Endothelial cell of hepatic sinusoid (primary cell): ENCODE data around the gene GABRG3.

ENCODE experiments used
- in situ Hi-C: cut with HindIII; loops from 2 replicates; pipeline ENCODE4 v1.10.0; 2017; ENCODE audit warnings: low sequenced_read_pairs

The GABRG3 gene

DNA sequence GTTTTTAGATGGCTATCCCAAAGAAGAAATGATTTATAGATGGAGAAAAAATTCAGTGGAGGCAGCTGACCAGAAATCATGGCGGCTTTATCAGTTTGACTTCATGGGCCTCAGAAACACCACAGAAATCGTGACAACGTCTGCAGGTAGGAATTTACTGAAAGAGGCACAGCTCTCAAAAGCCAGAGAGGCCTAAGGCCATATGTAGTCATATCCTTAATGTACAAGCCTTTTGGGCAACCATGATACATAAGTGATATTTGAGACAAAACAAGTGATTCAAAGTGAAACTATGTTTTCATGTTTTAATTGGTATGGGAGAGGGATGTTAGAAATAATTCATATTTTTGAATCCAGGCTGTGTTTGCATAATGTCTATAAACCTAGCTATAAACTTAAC lies 509.7 kb downstream of the GABRG3 start:
- in situ Hi-C loops = no loop called here

DNA sequence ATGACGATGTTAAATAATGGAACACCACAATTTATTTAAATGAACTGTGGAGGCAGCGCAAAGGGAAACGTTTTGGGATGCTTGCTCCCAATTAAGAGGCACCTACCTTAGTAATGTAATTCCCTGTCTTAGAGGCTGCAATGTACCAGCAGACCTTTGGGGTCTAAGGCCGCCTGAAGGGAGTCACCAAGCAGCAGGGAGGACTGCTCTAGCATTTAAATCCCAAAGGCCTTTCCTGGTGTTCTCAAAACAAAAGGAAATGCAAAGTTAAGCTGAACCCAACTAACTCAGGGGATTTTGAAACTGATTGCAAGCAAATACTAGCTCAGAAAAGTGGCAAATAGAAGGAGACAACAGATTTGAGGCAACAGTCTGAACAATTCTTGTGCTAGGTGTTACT lies 510.8 kb downstream of the GABRG3 start:
- in situ Hi-C loops = no loop called here

DNA sequence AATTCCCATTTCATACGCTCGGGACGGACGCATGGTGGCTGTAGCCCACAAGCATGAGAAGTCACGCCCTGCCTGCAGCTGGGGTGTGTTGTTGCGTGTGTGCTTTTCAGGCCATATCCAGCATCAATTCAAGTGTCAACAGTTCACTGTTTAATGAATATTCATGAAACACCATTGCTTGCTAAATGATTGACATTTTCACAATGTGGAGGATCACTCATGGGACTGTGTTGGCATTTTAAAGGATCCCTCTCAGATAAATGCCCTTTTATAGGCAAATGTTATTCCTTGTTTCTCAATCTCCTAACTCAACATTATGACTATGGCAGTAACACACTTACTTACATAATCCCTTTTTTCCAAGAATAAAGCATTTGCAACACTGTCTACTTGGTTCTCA lies 511.3 kb downstream of the GABRG3 start:
- in situ Hi-C loops = no loop called here

DNA sequence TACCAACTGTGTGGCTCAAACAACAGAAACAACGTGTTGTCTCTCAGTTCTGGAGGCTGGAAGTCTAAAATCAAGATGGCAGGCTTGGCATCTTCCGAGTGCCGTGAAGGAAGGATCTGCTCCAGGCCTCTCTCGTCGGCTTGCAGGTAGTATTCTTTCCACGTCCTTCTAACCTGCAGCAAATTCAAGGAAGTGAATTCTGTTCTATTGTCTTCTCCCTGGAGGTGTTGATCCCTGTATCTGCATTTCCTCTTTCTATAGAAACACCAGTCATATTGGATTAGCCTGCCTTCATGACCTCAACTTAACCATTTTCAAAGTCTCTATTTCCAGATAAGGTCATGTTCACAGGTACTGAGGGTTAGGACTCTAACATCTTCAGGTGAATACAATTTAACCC lies 512.1 kb downstream of the GABRG3 start:
- in situ Hi-C loops = no loop called here

DNA sequence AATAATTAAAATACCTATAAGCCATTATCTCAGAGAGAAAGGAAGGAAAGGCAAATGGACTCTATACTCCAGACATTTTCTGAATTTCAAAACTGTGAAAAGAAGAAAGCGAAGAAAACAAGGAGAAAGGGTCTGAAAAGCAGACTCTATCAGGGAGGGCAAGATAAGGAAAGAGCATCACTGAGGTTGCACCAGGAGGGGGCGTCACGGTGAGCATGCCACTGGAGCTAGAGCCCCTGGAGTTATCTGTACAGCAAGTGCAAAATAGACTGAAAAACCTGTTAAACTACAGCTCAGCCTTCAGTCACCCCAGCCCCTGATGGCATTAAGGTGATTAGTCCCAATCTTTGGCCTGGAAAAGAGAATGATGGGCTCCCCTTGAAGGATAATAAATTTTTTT lies 514.3 kb downstream of the GABRG3 start:
- in situ Hi-C loops = no loop called here

DNA sequence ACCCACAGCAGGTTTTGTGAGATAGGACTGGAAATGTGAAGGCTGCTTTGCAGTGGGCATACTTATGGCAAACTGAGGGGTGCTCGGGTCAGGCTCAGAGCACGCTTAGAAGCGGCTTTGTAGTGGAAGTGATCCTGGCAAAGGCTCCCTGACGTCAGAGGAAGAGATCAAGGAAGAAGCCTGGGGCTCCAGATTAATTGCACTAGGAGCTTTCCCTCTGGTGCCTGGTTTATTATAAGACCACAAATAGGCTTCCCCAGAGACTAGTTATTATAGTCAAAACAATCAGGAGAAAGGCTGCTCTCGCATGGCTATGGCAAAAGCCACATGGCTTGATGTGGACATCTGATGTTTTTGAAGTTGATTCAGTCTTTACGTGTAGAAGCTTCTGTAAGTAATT lies 515.1 kb downstream of the GABRG3 start:
- in situ Hi-C loops = no loop called here

DNA sequence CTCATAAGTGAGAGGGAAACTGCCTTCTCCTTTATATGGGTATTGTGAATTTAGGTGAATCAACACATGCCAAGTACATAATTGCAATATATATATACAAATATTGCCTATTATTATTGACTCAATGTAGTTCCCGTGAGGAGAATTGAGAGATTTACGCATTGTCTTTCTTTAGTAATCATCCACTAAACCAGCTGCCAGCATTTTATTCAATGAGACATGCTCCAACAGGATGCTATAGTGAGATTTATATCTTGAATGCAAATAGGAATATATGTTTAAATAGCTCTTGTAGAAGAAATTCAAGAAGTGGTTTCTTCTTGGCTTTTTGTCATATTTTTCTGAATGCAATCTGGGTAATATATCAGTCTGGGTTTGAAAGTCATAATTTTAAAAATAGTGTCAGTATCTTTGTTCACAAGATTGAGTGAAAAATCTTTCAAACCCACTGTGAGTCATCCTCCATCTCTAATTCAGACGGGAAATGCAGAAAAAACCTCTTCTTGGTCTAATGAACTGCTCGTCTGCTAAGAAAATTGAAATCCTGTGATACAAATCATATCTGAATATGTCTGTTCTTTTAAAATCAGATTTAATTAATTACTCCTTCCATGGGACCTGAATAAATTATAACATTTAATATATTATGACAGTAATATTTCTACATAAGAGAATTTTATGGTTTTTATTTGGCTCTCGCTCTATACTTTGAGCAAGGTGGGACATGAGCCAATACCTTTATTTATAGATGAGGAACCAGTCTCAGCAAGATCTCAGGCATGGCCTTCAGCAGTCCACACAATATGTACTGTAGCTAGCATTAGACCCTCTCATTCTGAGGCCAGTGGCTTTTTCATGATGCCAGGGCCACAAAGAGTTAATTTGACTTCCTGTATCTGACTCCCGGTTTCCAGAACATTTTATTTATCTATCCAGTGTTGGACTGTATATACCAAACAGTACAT lies 516.0 kb downstream of the GABRG3 start:
- in situ Hi-C loops = no loop called here

DNA sequence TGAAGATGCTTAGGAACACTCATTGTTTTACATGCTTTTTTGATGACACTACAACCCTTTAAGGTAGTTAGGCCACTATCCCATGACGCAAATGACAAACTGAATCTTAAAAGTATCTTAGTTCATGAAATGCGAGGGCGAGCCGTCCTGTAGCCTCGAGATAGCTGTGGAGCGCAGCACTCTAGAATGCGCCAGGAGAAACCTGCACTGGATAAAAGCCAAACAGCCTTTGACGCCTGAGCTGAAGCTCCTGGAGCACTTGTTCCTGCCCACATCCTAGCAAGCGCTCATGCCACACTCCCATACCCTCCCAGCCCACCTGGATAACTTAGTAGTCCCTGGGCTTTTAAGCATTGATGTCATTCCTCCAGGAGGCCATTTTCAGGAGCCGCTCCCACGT lies 516.9 kb downstream of the GABRG3 start:
- in situ Hi-C loops = no loop called here

DNA sequence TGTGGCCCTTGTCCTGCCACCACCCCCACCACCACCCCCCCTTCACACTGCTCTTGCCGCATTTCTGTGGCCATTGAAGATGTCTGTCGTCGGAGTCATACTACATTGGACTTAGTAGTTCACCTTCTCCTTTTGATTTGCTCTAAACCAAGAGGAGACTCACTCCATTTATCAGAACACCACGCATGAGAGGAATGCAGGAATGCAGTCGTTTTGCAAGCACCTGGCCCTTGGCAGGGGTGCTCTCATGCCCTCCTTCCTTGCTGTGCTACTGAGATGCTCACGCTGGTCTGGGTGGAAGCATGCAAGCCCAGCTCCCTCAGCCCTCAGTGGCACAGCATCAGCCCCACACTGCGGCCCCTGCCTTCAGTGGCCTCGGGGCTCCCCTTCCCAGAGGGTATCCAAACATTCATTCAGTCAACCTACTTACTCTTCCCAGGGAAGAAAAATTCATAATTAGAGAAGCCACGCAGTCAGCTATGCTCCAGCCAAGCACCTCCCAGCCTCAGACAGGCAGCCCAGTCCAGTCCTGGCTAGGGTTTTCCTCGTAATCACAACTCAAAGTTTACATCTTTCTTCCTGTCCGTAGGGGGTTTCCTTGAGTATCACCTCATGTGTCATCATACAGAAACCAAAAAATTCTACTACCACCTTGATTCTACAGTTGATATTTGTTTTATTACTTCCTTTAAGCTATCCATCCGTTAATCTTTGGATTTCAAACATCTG lies 520.0 kb downstream of the GABRG3 start:
- in situ Hi-C loops = no loop called here

DNA sequence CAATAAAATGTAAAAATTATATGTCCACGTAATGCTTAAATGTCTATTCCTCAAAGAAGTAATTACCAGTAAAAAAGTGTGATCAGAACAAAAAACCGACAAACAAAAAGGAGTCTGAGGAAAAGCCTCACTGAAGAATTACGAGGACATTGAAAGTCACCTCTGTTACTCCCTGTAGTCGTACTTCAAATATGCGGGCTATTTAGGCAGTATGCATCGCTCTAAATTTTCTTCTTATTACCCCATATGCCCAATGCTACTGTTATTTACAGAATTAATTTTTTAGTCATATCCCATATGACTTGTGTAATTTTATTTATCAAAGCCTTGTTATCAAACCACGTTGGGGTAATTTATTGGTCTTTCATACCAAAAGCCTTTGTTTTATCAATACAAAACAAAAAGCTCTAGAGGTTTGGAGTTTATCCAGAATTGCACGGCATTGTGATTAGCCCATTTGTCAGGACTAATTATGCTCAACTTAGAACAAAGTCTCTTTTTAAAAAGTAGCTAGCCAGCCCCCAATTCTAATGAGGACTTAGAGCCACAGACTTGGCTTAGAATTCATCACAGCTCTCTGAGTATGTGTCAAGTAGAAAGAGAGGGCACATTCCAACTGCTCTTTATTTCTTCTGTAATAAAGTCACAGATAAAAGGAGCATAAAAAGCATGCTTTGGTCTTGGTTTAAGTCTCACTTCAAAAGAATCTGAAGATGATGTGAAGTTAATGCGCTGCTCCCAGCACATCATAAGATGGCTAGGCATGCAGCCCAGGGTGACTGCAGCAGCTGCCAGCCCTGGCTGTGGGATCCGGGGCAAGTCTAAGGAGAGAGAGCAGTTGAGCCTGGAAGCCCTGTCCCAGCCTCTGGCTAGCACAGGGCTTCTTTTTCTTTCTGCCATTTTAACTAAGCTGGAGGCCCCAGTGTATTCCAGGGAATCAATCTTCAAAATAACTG lies 521.0 kb downstream of the GABRG3 start:
- in situ Hi-C loops = no loop called here

DNA sequence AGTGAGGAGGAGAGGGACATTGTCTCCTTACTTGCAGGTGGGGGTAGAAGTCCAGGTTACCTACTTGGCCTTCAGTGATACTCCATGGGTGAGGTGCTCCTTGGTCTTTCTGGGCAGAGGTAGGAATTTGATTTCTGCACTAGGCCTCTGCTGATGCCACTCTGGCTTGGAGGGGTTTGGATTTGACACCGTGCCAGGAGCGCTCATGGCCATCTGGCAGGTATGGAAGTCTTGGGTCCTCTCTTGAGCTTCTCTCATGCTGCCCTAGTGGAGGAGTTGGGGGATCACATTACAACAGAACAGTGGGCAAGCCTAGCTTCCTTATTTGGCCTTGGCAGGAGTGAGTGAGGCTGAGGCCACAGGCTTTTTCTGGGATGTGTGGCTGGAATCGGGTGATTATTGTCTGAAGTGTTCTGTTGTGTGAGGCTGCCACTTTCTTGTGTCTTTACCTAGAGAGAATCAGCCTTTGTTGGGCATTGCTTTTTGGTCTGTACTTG lies 525.0 kb downstream of the GABRG3 start:
- in situ Hi-C loops = no loop called here

DNA sequence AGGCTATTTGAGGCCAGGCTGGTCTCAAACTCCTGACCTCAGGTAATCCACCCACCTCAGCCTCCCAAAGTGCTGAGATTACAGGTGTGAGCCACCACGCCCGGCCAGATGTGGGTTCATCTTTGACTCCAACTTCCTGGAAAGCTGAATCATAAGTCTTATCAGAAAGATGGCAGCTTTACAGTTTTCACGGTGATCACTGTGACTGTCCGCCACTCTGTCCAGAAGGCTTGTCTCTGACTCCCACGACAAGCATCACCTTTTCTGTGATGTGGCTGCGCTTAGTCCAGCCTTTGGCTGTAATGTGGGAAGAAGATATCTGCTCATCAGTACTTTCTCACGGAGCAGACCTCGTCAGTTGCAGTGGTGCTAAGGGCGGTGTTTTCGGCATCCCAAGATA lies 527.7 kb downstream of the GABRG3 start:
- in situ Hi-C loops = no loop called here

DNA sequence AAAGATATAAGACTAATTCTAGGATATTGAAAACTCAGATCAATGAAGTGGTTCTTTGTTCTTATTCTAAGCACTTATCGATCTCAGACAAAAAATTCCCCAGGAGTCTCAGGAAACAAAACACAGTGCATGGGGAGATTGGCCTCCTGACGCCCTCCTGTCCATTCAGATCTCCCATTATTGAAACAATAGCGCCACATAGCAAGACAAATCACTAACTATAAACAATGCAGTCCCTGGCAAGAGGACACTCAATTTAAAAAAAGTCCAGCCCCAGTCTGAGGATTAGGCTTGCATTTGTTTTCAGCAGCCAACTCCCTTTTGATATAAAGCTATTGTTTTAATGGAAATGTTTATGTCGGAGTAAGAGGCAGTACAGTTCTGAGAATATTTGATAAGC lies 528.2 kb downstream of the GABRG3 start:
- in situ Hi-C loops = no loop called here

DNA sequence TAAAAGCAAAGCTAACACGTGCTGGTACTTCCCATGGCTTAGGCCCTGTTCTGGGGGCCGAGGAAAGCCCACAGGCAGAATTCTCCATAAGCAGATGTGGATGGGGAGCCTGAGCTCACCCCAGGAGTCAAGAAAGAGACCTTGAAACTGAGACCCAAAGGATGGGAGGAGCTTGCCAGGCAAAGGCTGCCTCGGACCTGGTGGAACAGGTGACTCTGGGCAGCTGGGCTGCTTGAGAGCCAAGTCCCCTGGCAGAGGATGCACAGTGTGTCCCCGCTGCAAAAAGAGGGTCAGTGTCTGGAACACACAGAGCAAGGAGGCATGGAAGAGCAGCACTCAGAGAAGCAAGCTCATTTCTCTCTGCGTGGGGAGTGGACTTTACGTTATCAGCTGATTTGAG lies 528.7 kb downstream of the GABRG3 start:
- in situ Hi-C loops = no loop called here

DNA sequence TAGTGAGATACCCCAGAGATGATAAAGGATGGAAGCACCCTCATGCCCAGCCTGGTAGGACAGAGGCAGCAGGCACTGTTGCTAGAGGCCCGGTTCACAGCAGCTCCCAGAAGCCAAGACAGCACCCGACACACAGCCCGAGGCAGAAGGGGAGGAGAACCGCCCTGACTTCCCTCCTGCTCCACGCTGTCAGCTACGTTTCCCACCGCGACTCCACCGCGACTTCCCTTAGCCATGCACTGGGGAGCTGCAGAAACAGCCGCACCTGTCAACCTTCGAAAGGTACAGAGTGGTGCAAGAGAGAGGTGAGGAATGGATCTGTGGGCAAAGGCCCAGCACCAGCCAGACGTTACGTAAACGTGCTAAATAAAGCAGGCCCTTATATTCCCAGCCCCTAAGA lies 529.2 kb downstream of the GABRG3 start:
- in situ Hi-C loops = no loop called here

DNA sequence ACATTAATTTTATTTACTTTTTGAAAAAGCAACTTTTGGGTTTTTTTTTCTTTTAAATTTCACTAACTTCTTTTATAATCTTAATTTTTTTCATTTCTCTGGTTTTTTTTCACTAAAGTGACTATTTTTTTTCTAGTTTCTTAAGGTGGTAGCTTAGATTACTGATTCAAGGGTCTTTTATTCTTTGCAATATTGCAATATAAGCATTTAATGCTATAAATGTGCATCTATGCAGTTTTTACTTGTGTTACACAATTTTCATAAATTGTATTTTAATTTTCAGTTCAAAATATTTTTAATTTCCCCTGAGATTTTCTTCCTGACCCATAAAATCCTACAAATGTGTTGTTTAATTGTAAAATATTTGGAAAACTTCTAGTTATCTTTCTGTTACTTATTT lies 535.8 kb downstream of the GABRG3 start:
- in situ Hi-C loops = no loop called here

DNA sequence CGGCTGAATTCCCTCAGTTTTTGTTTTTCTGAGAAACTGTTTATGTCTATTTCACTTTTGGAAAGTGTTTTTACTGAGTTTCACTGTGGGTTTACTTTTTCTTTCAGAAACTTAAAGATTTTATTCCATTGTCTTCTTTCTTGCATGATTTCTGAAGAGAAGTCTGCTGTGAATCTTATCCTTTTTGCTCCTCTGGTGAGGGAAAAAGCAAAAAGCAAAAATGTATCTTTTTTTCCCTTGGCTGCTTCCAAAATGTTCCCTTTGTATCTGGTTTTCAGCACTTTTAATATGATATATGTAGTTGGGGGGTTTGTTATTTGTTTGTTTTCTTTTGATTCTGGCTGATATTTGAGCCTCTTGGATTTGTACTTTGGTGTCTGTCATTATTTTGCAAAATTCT lies 538.0 kb downstream of the GABRG3 start:
- in situ Hi-C loops = no loop called here

DNA sequence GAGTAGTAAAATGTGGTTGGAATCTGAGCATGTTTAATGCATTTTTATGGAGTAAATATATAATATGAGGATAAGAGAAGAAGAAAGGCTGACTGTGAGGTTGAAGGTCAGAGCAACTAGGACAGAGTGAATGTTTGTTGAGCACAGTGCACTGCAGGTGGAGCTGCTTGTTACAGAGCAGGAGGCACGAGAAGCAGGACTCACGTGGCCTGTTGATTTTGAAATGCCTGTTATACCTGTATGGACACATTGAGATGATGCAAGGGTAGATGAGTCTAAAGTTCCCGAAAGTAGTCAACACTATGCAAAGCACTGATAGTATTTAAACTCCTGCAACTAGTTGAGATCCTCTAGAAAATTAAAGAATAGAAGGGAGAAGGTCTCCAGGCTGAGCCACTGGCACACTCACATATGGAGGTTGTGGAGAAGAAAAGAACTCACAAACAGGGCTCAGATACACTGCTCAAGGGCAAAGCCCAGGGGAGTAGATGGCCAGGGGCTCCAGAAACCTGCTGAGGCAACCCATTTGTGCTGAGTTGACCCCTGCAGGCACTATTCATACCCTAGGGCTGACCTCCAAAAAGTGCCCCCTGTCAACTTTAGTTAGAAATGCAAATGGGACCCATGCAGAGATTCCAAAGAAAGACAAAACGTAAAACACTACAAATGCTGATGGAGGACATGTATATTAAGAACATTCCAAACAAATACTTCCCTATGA lies 541.5 kb downstream of the GABRG3 start:
- in situ Hi-C loops = no loop called here

DNA sequence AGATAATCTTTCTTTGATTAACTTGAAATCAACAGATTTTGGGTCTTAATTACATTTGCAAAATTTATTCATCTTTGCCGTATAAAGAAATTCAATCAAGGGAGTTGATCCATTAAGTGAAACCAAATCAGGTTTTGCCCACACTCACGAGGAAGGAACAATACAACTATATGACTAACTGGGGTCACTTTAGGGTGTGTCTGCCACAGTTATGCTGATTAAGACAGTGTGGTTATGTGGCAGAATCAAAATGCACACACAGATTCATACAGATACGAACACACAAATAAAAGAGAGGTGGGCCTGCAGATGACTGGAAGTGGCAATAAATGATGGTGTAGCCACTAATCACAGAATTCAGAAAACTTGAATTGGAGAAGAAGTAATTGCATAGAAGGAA lies 543.5 kb downstream of the GABRG3 start:
- in situ Hi-C loops = no loop called here

DNA sequence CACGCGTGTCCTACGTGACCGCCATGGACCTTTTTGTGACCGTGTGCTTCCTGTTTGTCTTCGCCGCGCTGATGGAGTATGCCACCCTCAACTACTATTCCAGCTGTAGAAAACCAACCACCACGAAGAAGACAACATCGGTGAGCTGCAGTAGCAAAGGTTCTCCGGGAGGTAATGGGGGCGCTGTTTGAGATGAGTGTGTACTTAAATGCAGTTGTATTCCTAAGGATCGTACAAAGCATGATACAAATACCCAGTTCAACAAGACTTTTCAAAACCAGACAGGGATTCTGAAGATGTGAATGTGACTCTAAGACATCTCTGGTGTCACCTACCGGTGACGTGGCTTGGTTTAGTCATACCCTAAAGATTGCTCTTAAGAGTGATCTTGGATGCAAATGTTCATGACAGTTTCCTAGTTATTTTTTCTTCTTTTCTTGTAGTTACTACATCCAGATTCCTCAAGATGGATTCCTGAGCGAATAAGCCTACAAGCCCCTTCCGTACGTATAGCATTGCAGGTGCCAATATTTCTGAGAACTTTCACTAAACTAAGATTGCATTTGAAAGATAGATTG lies 556.6 kb downstream of the GABRG3 start:
- in situ Hi-C loops = no loop called here
